GM18858 (cell line): ENCODE results near the gene ZNF415.
"Not testable (repeated sequence)": the region's sequence is repeated elsewhere in the genome, so short reads cannot be mapped to it uniquely, and the experiment has no call there.

ENCODE experiments used
- ATAC-seq: cut with Tn5 transposase; IDR thresholded peaks from one replicate; pipeline ENCODE4 v1.9.1; 2021; ENCODE audit not compliant: unreplicated experiment

ZNF415 gene

GRCh38 chr19:53103234-53104203, 29.2 kb downstream of the ZNF415 start, which contains the start of gene ZNF160:
ZNF160 (minus strand) TSS chr19:53103422; CDS start chr19:53086276, 17,146 bp downstream.
- ATAC-seq = peak; percentile 76

DNA sequence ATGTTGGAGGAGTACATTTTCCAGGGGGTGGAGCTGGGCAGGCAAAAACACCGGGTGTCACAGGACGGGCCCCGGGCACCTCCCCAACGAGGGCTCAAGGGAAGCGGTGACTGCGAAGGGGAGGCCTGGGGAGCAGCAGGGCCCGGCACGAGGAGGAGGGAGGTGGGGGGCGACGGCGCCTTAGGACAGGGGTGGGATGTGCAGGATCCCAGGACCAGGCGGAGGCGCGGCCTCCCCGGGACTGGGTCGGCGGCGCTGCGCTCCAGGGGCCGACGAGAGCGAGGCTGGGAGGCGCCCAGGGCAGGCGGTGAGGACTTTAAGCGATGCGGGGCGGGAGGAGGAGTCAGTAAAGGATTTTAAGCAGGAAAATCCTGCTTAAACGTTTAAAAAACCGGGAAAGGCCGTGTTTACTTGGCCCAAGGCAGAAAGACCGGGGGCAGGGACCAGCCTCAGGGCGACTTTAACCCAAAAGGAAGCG, 29.9 kb downstream of the ZNF415 start:
- no peak for ATAC-seq

DNA sequence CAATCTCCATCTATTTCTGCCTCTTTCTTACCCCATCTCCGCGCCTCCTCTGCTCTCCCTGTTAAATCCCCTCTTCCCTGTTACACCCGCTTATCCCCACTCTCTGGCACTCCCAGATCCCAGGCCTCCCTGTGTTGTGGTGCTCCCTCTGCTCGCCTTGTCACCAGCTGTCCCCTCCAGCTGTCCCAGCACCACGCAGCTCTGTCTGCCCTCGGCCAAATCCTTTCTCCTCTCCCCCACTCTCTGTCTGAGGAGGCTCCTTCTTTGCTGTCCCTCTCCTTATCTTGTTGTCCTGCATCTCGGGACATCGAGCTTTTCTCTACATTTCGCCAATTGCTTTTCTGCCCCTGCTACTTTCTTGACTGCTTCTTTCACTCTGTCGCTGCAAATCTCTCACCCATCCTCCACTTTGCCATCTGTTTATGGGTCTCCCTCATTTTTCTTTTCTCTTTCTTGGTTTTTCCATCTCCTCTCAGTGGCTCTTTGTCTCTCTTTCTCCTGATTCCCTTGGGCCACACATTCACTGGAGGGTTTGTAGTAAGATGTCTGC, 30.4 kb downstream of the ZNF415 start:
- ATAC-seq = no peak

DNA sequence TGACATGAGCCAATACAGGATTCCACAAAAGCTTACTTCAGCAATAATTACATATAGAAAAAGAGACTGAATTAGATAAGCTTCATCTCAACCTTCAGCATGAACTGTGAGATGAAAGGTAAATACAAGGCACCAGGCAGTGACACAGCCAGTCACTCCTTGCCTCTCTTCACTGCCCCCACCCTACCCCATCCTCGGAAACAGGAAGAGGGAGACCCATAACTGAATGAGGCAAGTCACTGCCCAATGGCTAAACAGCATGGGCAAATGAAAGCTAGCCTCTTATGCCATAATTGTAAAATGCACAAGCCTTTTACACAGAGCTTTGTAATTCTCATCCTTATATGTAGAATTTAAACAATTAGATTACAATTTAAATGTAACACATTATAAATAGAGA, 31.2 kb downstream of the ZNF415 start:
- no peak for ATAC-seq

GRCh38 chr19:53098570-53098969, 34.1 kb downstream of the ZNF415 start:
- not testable (repeated sequence) for ATAC-seq

DNA sequence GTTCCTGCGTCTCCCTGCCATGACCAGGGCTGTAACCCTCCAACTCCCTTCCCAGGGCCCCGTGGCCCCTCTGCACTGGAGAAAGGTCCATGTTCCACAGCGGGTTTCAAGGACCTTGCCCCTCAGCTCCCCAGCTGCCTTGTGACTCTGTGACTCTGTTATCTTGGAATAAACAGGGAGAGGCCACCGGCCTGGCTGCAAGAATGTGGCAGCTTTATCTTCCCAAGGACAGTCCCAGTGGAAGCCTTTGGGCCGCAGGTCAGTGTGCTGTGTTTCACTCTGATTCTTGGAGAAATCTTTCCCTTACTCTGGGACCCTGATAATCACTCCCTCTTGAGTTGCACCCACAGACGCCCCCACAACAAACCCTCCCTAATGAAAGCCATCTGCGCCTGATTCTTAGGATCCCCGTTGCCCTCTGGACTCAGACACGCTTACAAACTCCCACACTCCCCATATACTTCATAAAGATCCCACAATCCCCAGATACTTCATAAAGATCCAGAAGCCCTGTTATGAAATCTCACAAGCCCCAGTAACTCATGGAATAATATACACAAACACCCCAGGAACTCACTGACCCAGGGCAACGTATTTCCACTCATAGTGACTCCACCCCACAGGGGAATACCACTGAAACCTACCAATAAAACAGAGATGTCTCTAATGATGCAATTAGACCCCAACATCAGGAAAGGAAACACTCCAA, 35.6 kb downstream of the ZNF415 start:
- ATAC-seq = not testable (repeated sequence)

GRCh38 chr19:53096579-53096978, 36.1 kb downstream of the ZNF415 start:
- ATAC-seq = not testable (repeated sequence)

DNA sequence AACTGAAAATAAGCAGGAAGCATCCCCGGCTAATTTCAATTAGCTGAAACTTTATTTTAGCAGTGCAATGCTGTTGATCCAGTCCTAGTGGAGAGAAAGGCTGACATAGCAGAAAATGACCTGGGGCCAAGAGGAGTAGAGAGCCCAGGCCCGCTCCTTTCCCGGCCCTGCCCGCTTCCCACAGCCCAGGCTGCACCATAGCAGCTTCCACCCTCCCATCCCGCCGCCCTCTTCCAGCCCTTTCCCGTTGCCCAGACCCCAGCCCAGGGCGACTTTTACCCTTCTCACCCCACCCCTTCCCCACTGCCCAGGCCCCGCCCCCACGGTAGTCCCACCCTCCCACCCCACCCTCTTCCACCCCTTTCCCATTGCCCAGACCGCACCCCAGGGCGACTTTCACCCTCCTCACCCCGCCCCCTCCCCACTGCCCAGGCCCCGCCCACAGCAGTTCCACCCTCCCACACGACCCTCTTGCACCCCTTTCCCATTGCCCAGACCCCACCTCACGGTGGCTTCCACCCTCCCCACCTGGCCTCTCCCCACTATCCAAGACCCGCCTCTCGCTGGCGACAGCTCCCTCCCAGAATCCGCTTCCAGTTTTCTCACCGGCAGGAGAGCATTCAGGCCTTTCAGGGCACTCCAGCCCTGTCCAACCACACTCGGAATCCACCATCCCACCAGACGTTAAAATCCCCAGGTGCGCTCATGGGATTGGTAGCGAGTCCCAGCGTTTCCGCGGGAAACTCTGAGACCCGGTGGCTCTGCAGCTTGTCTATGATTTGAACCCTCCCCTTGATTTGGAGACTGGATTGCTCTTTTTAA, 37.7 kb downstream of the ZNF415 start:
- ATAC-seq = no peak

- ATAC-seq = no peak
Observed at GRCh38 chr19:53092723-53093122, 40.0 kb downstream of the ZNF415 start.

DNA sequence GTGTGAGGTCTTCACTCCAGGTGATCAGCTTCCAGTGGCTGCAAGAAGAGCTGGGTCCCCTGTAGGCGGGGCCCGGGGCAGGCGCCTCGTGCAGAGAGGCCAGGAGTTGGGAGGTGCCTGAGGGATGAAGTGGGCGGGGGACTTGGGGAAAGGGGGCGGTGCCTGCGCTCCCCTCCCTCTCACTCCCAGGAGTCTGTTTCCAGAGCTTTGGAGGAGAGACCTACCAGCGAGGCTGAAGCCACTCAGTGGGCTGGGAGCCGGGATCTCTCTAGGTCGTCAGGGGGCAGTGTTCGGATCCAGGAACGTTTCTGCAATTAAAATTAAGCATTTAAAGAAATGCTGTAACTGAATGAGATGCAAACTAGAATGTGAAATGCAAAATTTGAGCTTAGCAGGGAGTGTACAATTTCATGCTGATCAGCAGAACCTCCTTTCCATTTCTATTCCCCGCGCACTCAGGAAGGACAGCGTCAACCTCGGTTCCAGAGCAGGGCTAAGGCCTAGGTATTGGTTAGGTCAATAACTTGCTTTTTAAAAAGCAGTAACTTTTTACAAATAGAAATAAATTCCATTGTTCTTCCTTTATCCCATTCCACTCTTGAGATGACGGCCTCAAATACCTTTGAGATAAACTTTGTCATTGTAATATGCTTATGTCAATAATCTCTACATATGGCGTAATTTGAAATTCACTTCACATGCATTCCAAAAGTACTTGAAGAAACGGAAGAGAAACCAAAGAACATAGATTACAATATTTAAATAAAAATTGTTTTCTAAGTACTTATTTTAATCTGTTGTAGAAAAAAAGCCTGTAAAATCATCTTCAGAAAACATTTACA, 41.1 kb downstream of the ZNF415 start:
- ATAC-seq = no peak

DNA sequence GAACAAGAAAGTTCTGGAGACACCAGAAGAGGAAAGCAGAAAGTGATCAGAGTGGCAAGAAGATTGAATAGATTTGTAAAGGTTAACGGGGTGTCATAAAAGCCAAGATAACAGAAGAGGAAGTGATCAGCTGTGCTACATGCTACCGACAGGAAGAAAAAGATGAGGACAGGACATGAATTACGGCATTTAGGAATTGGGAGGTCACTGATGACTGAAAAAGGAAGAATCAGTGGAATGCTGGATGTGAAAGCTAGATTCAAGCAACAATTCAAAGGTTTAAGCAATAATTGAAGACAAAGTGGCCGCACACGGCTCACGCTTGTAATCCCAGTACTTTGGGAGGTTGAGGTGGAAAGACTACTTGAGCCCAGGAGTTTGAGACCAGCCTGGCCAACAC, 44.6 kb downstream of the ZNF415 start:
- no peak for ATAC-seq

DNA sequence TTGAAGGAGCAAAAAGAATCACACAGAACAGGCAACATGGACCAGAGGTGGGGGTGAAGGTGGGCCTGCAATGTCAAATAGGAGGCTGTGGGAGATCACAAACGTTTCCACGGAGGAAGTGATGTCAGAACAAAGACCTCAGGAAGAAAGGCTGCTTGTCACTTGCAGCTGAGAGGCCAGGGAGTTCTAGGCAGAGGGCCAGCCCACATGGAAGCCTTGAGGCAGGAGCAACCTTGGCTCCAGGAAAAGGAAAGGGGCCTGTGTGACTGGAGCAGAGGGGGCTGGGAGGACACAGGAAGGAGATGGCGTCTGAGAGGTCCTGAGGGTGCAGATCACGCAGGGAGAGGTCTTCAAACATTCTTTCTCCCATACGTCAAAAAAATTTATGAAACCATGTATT, 45.8 kb downstream of the ZNF415 start:
- no peak for ATAC-seq

- no peak for ATAC-seq
Observed at GRCh38 chr19:53085496-53085895, 47.2 kb downstream of the ZNF415 start.

GRCh38 chr19:53082929-53083328, 49.8 kb downstream of the ZNF415 start:
- no peak for ATAC-seq

DNA sequence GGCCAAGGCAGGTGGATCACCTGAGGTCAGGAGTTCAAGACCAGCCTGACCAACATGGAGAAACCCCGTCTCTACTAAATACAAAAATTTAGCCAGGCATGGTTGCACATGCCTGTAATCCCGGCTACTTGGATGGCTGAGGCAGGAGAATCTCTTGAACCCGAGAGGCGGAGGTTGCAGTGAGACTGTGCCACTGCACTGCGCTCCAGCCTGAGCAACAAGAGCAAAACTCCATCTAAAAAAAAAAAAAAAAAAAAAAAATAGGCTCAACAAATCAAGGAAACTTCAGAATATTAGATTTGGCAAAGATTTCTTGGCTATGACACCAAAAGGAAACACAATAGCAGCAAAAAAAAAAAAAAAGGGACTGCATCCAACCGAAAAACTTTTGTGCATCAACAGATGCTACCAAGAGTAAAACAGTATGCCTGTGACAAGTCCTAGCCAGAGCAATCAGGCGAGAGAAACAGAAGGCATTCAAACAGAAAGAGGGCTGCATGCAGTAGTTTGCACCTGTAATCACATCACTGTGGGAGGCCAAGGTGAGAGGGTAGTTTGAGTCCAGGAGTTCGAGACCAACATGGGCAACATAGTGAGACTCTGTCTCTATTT, 53.3 kb downstream of the ZNF415 start:
- ATAC-seq = no peak

DNA sequence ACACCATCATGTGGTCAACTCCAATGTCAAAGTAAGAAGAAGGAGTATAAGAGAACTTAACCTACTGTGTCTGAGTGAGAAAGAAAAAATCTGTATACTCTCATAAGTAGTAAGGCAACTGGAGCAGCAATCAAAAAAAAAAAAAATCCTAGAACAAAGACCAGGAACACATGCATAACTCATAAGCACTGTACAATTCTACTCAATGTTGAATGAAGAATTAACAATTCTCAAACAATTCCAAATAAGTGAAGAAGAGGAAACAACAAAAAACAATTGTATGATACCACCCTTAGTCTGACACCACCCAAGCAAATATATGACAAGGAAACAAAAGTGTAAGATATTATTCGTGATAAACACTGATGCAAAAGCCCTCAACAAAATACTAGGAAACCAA, 54.0 kb downstream of the ZNF415 start:
- ATAC-seq = no peak

DNA sequence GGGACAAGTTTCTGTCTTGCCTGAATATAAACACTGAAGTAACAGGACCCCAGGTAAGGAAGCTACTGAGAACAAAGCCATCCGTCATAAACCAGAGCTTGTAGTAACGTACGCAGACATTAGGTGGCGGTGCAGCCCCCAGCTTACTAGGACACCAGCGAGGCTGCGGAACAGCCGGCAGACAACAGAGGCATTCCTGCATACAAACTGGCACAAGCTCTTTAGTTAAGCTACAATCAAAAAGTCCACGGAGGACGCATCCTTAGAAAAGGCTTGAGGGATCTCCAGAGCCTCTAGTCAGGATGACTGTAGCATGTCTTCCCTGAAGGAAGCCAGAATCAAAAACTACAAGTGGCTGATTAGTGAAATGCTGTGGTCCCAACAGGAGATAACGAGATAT, 55.7 kb downstream of the ZNF415 start:
- no peak for ATAC-seq

- no peak for ATAC-seq
Observed at GRCh38 chr19:53068834-53069233, 63.9 kb downstream of the ZNF415 start.

DNA sequence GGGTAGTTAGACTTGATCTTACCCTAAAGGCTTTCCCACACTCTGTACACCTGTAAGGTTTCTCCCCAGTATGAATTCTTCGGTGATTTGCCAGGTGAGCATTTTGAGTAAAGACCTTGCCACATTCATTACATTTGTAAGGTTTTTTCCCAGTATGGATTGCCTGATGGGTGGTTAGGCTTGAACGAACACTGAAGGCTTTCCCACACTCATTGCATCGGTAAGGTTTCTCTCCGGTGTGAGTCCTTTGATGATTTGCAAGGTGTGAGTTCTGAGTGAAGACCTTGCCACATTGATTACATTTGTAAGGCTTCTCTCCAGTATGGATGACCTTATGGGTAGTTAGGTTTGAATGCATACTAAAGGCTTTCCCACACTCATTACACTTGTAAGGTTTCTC, 64.5 kb downstream of the ZNF415 start:
- ATAC-seq = no peak
